Measurements from ENCODE around the gene FABP7. TPM values are rescaled to one million over a fixed set of nuclear protein-coding genes. Genes with fewer than 3 reads are reported as not detected.
"Not testable (repeated sequence)": the region's sequence is repeated elsewhere in the genome, so short reads cannot be mapped to it uniquely, and the experiment has no call there.

Gene FABP7
- total and polyA plus RNA-seq, 3 donors from 2014 or later, result not detected

DNA sequence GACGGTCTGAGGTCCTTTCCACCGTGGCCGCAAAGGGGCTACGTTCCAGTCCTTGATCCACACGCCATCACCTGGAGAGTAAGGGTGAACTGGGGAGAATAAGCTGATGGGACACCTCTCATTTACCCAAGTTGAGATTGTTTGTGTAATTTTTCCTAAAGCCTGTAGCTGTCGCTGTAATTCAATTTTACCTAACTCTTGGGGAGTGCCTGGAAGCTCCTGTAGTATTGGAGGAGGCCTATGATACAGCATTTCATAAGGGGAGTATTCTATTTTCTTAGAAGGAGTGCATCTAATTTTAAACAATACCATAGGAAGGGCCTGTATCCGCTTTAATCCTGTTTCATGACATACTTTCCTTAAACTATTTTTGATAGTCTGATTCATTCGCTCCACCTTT, 35.3 kb upstream of the FABP7 start:
- H3K4me3 ChIP-seq; H3K9me3 ChIP-seq; H3K27me3 ChIP-seq; H3K27ac ChIP-seq; H3K4me1 ChIP-seq; DNase-seq; intact Hi-C loops (cut with DNase I; ENCODE audit: low total_unique reads); H3K36me3 ChIP-seq (ENCODE audit: low read depth, missing control alignments): not testable (repeated sequence)
- TF ChIP-seq, protein P1, sequence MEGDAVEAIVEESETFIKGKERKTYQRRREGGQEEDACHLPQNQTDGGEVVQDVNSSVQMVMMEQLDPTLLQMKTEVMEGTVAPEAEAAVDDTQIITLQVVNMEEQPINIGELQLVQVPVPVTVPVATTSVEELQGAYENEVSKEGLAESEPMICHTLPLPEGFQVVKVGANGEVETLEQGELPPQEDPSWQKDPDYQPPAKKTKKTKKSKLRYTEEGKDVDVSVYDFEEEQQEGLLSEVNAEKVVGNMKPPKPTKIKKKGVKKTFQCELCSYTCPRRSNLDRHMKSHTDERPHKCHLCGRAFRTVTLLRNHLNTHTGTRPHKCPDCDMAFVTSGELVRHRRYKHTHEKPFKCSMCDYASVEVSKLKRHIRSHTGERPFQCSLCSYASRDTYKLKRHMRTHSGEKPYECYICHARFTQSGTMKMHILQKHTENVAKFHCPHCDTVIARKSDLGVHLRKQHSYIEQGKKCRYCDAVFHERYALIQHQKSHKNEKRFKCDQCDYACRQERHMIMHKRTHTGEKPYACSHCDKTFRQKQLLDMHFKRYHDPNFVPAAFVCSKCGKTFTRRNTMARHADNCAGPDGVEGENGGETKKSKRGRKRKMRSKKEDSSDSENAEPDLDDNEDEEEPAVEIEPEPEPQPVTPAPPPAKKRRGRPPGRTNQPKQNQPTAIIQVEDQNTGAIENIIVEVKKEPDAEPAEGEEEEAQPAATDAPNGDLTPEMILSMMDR (IDR thresholded peaks at IDR 0.05), result peak in 1 of 3 experiments; percentile 21
- WGBS, 2 donors, result 51 to 73% methylated on average over 4 to 8 of the region's 8 CpGs

DNA sequence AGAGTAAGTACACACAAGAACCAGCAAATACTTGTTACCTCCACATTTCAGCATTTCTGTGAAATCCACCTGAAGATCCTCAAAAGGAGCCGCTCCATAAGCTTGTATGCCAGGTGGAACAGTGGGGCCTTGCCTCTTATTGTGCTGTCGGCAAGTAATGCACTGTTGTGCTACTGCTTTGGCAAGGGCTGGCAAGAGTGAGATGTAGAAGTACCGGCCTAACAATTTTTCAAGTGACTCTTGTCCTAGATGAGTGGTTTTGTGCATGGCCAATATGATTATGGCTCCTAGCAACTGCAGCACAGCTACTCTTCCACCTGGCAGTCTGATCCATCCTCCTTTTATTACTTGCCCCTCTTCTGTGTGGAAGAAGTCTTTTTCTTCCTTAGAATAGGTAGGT, 34.7 kb upstream of the FABP7 start:
- H3K36me3 ChIP-seq (ENCODE audit: low read depth, missing control alignments); H3K9me3 ChIP-seq; intact Hi-C loops (cut with DNase I; ENCODE audit: low total_unique reads); H3K4me1 ChIP-seq; H3K27me3 ChIP-seq; DNase-seq; H3K27ac ChIP-seq; H3K4me3 ChIP-seq: not testable (repeated sequence)
- 84 to 94% methylated on average over 3 of the region's 3 CpGs for WGBS, 2 donors

DNA sequence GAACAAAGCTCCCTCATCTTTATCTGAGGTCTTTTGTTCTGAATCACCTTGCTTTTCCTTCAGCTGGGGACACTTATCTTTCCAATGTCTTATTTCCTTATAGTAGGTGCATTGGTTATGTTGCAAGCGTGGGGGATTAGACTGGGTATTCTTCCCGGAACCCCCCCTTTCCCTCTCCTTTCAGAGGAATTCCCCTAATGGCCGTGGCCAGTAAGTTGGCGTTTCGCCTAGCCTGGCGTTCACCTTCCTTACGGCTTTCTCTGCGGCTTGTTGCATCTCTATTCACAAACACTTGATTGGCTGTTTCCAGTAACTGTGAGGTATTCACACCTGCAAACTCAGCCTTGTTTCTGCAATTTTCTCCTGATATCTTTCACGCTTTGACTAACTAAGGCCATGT, 32.8 kb upstream of the FABP7 start:
- Histone ChIP-seq H3K4me3 (no peak overlapping the region), H3K4me1 (no peaks in the 10 kb centered on the region), H3K27me3 (no peaks in the 10 kb centered on the region), H3K36me3 (ENCODE audit: low read depth, missing control alignments) (no peaks in the 10 kb centered on the region), H3K27ac (no peak overlapping the region), H3K9me3 (no peaks in the 10 kb centered on the region)
- 93% methylated on average over 9 of the region's 9 CpGs for WGBS, 2 donors
- TF ChIP-seq, protein P1 (IDR thresholded peaks at IDR 0.05), result no peak
- no peak for TF ChIP-seq POLR2A (IDR thresholded peaks at IDR 0.05)
- intact Hi-C loops (cut with DNase I; ENCODE audit: low total_unique reads), result no loop called here
- no peak for DNase-seq

DNA sequence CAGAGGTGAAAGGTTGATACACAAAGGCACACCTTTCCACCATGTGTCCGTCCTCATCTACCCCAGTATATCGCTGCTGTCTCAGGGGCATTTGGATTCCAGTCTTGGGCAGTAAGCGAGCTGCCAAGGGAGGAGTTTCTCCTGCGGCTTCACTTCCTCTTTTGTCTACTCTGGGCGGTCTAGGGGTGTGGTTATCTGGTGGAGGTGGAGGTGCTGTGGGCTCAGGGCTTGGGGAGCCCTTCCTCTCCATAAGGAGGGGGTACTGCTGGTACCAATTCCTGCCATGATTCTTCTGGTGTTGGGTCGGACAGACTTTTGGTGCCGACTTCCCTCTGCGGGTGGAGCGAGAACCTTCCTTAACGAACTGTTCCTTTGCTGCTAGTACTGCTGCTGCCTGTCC, 31.9 kb upstream of the FABP7 start:
- 90 to 100% methylated on average over 6 to 10 of the region's 10 CpGs for WGBS, 2 donors
- Histone ChIP-seq H3K27ac (no peak overlapping the region), H3K4me3 (no peak overlapping the region), H3K27me3 (no peaks in the 10 kb centered on the region), H3K9me3 (no peaks in the 10 kb centered on the region), H3K36me3 (ENCODE audit: low read depth, missing control alignments) (no peaks in the 10 kb centered on the region), H3K4me1 (no peaks in the 10 kb centered on the region)
- intact Hi-C loops (cut with DNase I; ENCODE audit: low total_unique reads), result no loop called here
- no peak for TF ChIP-seq POLR2A (IDR thresholded peaks at IDR 0.05)
- TF ChIP-seq, protein P1 (IDR thresholded peaks at IDR 0.05), result no peak
- no peak for DNase-seq

DNA sequence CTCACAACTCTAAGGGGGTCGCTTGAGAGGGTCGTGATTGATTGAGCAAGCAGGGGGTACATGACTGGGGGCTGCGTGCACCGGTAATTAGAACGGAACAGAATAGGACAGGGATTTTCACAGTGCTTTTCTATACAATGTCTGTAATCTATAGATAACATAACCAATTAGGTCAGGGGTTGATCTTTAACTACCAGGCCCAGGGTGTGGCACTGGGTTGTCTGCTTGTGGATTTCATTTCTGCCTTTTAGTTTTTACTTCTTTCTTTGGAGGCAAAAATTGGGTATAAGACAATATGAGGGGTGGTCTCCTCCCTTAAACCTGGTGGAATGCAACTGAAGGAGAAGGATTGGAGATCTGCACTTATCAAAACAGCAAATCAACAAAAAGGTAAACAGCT, 30.6 kb upstream of the FABP7 start:
- WGBS, 2 donors, result 74 to 75% methylated on average over 5 of the region's 5 CpGs
- intact Hi-C loops (cut with DNase I; ENCODE audit: low total_unique reads), result not testable (repeated sequence)

DNA sequence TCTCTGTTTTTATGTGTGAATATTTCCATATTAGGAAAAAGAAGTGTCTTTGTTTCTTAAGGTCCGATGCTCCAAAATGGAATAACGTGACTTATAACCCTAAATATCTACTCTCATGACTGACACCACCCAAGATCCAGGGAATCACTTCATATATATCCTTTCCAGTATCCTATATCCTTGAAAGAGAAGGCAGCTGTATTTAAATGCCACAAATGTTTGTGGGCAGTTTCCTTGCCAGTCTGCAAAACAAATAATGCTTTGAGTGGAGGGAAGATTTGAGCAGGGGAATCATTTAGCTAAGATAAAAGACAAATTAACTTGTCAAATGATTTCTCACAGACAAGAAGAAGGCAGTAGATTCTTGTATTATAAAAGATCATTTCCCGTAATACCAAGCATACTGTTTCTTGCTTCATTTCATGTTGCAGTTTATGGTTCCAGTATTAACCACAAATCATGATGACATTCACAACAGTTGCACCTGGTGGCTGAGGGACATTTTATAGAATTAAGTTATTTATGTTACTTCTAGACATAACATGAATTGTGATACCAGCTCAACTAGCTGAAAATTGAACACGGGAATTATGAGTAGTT, 30.0 kb upstream of the FABP7 start:
- TF ChIP-seq POLR2A (IDR thresholded peaks at IDR 0.05), result no peak
- TF ChIP-seq, protein P1 (IDR thresholded peaks at IDR 0.05), result no peak
- Histone ChIP-seq H3K9me3 (no peaks in the 10 kb centered on the region), H3K36me3 (ENCODE audit: low read depth, missing control alignments) (no peaks in the 10 kb centered on the region), H3K4me3 (no peak overlapping the region), H3K27me3 (no peaks in the 10 kb centered on the region), H3K27ac (no peak overlapping the region), H3K4me1 (peaks cover 7% of the 10 kb centered on the region)
- no peak for DNase-seq
- WGBS, 2 donors, result 92 to 93% methylated on average over 4 of the region's 4 CpGs
- intact Hi-C loops (cut with DNase I; ENCODE audit: low total_unique reads), result no loop called here

More for the DNA sequence above, 30.6 kb upstream of the FABP7 start:
- not testable (repeated sequence) for H3K4me3 ChIP-seq; H3K36me3 ChIP-seq (ENCODE audit: low read depth, missing control alignments); DNase-seq; H3K4me1 ChIP-seq; H3K27me3 ChIP-seq; H3K27ac ChIP-seq; H3K9me3 ChIP-seq

Measured in testis (tissue), 3 donors.